HepG2 (cell line): Measurements from ENCODE around the gene MON1A. TPM values are rescaled to one million over a fixed set of nuclear protein-coding genes. Genes with fewer than 3 reads are reported as not detected.

Source experiments
- ARNT2 ChIP-seq: sonication (generic); formaldehyde crosslinking; IDR thresholded peaks from 2 replicates; pipeline ENCODE4 v1.8.0; 2022; ENCODE audit warnings: mild to moderate bottlenecking, low read depth, missing genetic modification reagents, moderate library complexity
- ATM ChIP-seq: fragments of 450-650 bp; IDR thresholded peaks from 2 replicates; pipeline ENCODE4 v1.7.1; 2017; ENCODE audit warnings: mild to moderate bottlenecking, borderline replicate concordance
- CHD2 ChIP-seq: IDR thresholded peaks from 2 replicates; pipeline ENCODE4 v1.6.1; 2011; ENCODE audit warnings: low read depth, low read length, improper control_type of control experiment
- CREB1 ChIP-seq, 2 experiments: fragments of 450-650 bp in 1 of 2; IDR thresholded peaks; 2 replicates each; pipeline ENCODE4 v1.6.1; 2016 to 2017; ENCODE audit warnings: control low read depth in 1 of 2, mild to moderate bottlenecking in 1 of 2, missing compliant biosample characterization in 1 of 2, missing genetic modification characterization in 1 of 2
- ELF1 ChIP-seq: sonication (generic); formaldehyde crosslinking; IDR thresholded peaks from 2 replicates; pipeline ENCODE4 v1.4.0; 2020; ENCODE audit warnings: missing genetic modification reagents
- FOXK1 ChIP-seq: sonication (generic); formaldehyde crosslinking; IDR thresholded peaks from 2 replicates; pipeline ENCODE4 v1.4.0; 2020; ENCODE audit warnings: low read depth, missing genetic modification reagents, borderline replicate concordance
- GABPB1 ChIP-seq: IDR thresholded peaks from 2 replicates; pipeline ENCODE4 v1.6.1; 2016; ENCODE audit warnings: mild to moderate bottlenecking, missing genetic modification reagents, moderate library complexity, missing compliant biosample characterization
- HNF4A ChIP-seq: sonication (generic); formaldehyde crosslinking; IDR thresholded peaks from 2 replicates; pipeline ENCODE4 v1.4.0; 2020; ENCODE audit warnings: missing genetic modification reagents
- IRF2 ChIP-seq: IDR thresholded peaks from 2 replicates; pipeline ENCODE4 v1.6.1; 2018; ENCODE audit warnings: missing genetic modification reagents, missing compliant biosample characterization
- IRX3 ChIP-seq: sonication (generic); formaldehyde crosslinking; IDR thresholded peaks from 2 replicates; pipeline ENCODE4 v1.8.1; 2023; ENCODE audit warnings: mild to moderate bottlenecking, low read depth, missing genetic modification reagents, borderline replicate concordance
- MIER2 ChIP-seq: IDR thresholded peaks from 2 replicates; pipeline ENCODE4 v1.6.1; 2016; ENCODE audit warnings: missing biosample characterization, missing genetic modification reagents
- NFKBIZ ChIP-seq: IDR thresholded peaks from 2 replicates; pipeline ENCODE4 v1.6.1; 2018; ENCODE audit warnings: missing genetic modification reagents, missing compliant biosample characterization
- PITX1 ChIP-seq: sonication (generic); formaldehyde crosslinking; IDR thresholded peaks from 2 replicates; pipeline ENCODE4 v1.5.1; 2020; ENCODE audit warnings: mild to moderate bottlenecking, missing genetic modification reagents
- SNAPC2 ChIP-seq: sonication (generic); formaldehyde crosslinking; IDR thresholded peaks from 2 replicates; pipeline ENCODE4 v1.8.1; 2022; ENCODE audit warnings: mild to moderate bottlenecking, missing genetic modification reagents
- SRSF9 ChIP-seq: fragments of 200-400 bp; formaldehyde crosslinking; IDR thresholded peaks from 2 replicates; pipeline ENCODE4 v1.6.1; 2018; ENCODE audit warnings: borderline replicate concordance, mild to moderate bottlenecking, low read depth, low read length; ENCODE audit not compliant: insufficient read depth, poor library complexity, severe bottlenecking
- U2AF1 ChIP-seq: fragments of 200-400 bp; formaldehyde crosslinking; optimal IDR thresholded peaks from 2 replicates; pipeline ENCODE3; 2017; ENCODE audit warnings: mild to moderate bottlenecking, low read depth, low read length
- XBP1 ChIP-seq: sonication (generic); formaldehyde crosslinking; IDR thresholded peaks from 2 replicates; pipeline ENCODE4 v1.5.0; 2020; ENCODE audit warnings: missing genetic modification reagents
- ZBTB21 ChIP-seq: sonication (generic); formaldehyde crosslinking; IDR thresholded peaks from 2 replicates; pipeline ENCODE4 v1.4.0; 2020; ENCODE audit warnings: missing genetic modification reagents
- ZC3H13 ChIP-seq: sonication (generic); formaldehyde crosslinking; IDR thresholded peaks from 2 replicates; pipeline ENCODE4 v1.8.1; 2023; ENCODE audit warnings: mild to moderate bottlenecking, missing genetic modification reagents, moderate library complexity
- ZFP91 ChIP-seq: sonication (generic); formaldehyde crosslinking; IDR thresholded peaks from 2 replicates; pipeline ENCODE4 v1.9.0; 2022; ENCODE audit warnings: missing genetic modification reagents, mild to moderate bottlenecking, borderline replicate concordance
- ZNF275 ChIP-seq: sonication (generic); formaldehyde crosslinking; IDR thresholded peaks from 2 replicates; pipeline ENCODE4 v1.8.0; 2022; ENCODE audit warnings: missing genetic modification reagents, mild to moderate bottlenecking, inconsistent platforms, borderline replicate concordance
- ZNF383 ChIP-seq: sonication (generic); formaldehyde crosslinking; IDR thresholded peaks from 2 replicates; pipeline ENCODE4 v1.4.0; 2020; ENCODE audit warnings: missing genetic modification reagents, mild to moderate bottlenecking, borderline replicate concordance
- ZNF441 ChIP-seq: sonication (generic); formaldehyde crosslinking; IDR thresholded peaks from 2 replicates; pipeline ENCODE4 v1.7.0; 2021; ENCODE audit warnings: missing genetic modification reagents, borderline replicate concordance
- ZNF562 ChIP-seq: sonication (generic); formaldehyde crosslinking; IDR thresholded peaks from 2 replicates; pipeline ENCODE4 v1.8.0; 2022; ENCODE audit warnings: missing genetic modification reagents, borderline replicate concordance
- ZNF788 ChIP-seq: sonication (generic); formaldehyde crosslinking; IDR thresholded peaks from 2 replicates; pipeline ENCODE4 v1.5.0; 2020; ENCODE audit warnings: mild to moderate bottlenecking, missing genetic modification reagents, borderline replicate concordance
- polyA plus RNA-seq, 8 experiments: library from polyadenylated mRNA; depleted of rRNA in 3 of 8; stranded (reverse) in 7 of 8; unstranded in 1 of 8; fragments of >200 nt; fragmentation: Illumina TruSeq in 4 of 8; extraction: Trizol in 4 of 8; gene quantifications; 2 replicates each; pipeline versions ENCODE4 v1.2.1 to v1.2.3, GENCODE V29; 2011 to 2016; ENCODE audit warnings: low read depth in 4 of 8, missing spikeins in 1 of 8, mixed read lengths in 1 of 8; ENCODE audit not compliant: insufficient read depth in 1 of 8
- total RNA-seq, 5 experiments: library from RNA; depleted of rRNA; stranded (reverse); fragments of >200 nt; fragmentation: Illumina TruSeq; extraction: Trizol; gene quantifications; 2 replicates each; pipeline ENCODE4 v1.2.3, GENCODE V29; 2016; ENCODE audit warnings: low read depth in 1 of 5
- TF ChIP-seq, protein P1 (sequence below): sonication (generic); formaldehyde crosslinking; IDR thresholded peaks from 2 replicates; pipeline ENCODE4 v1.9.0; 2021; ENCODE audit warnings: missing genetic modification reagents, mild to moderate bottlenecking, borderline replicate concordance

Gene MON1A
- total and polyA plus RNA-seq, 2 of the 13 experiments (the other 11 are each of a cell fraction or from before 2014, with no cell fraction given) = 4.6 to 9.0 TPM

DNA sequence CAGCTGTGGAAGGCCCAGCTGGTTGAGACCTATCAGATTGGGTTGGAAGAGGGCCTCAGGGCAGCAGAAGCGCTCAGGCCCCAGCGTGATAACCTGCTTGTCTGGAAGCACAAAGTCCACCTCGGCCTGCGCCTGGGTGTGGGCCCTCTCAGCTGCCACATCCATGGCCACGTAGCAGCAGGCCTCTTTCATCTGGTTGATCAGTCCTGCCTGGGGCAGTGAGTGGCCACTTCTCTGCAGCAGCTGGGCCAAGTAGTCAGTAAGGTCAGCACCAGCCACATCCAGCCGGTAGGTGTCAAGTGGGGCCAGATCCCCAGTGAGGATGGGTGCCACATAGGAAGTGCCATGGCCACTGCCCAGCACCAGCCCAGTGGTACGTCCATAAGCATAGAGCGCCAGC, 56.0 kb downstream of the MON1A start (continued):
- TF ChIP-seq ARNT2 (no peak), CHD2 (no peak), ZBTB21 (CRISPR knock-in tag) (no peak), ZFP91 (CRISPR knock-in tag) (peak; percentile 65; the same call in 1 of the 2 replicates), SNAPC2 (no peak), ZNF383 (CRISPR knock-in tag) (no peak), PITX1 (CRISPR knock-in tag) (no peak), ATM (no peak), ZNF562 (CRISPR knock-in tag) (no peak), MIER2 (peak; percentile 88), GABPB1 (CRISPR knock-in tag) (peak; percentile 36; the same call in 1 of the 2 replicates), SRSF9 (no peak), ZNF275 (no peak), ELF1 (no peak), ZNF441 (CRISPR knock-in tag) (no peak), FOXK1 (peak; percentile 26; the same call in 1 of the 2 replicates), ZNF788 (CRISPR knock-in tag) (0 out of 2 replicates have a peak, but pooled peaks have one; percentile 40), NFKBIZ (0 out of 2 replicates have a peak, but pooled peaks have one; percentile 43), CREB1 (IDR thresholded peaks at IDR 0.05) (no peak), CREB1 (CRISPR knock-in tag; IDR thresholded peaks at IDR 0.05) (no peak), IRF2 (CRISPR knock-in tag) (peak; percentile 44; the same call in 1 of the 2 replicates), U2AF1 (no peak), ZC3H13 (no peak), HNF4A (CRISPR knock-in tag) (peak; percentile 97), IRX3 (CRISPR knock-in tag) (no peak), XBP1 (CRISPR knock-in tag) (no peak)
- TF ChIP-seq, protein P1, sequence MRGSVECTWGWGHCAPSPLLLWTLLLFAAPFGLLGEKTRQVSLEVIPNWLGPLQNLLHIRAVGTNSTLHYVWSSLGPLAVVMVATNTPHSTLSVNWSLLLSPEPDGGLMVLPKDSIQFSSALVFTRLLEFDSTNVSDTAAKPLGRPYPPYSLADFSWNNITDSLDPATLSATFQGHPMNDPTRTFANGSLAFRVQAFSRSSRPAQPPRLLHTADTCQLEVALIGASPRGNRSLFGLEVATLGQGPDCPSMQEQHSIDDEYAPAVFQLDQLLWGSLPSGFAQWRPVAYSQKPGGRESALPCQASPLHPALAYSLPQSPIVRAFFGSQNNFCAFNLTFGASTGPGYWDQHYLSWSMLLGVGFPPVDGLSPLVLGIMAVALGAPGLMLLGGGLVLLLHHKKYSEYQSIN (CRISPR knock-in tag) = no peak
